C4-2B (cell line): Measurements from ENCODE around the gene ATP6V0A1.
"Not testable (repeated sequence)": the region's sequence is repeated elsewhere in the genome, so short reads cannot be mapped to it uniquely, and the experiment has no call there.

ENCODE experiments used
- CTCF ChIP-seq: fragments of 450-650 bp; conservative IDR thresholded peaks from 2 replicates; pipeline ENCODE4 v1.5.1; 2017; ENCODE audit warnings: mild to moderate bottlenecking
- ZFX ChIP-seq: fragments of 450-650 bp; IDR thresholded peaks from 2 replicates; pipeline ENCODE4 v1.6.1; 2017

- not testable (repeated sequence) for TF ChIP-seq CTCF, ZFX
These were observed 81.9 kb downstream of the ATP6V0A1 start for GRCh38 chr17:42540558-42540957.
